Right ventricle myocardium inferior (tissue), 1 donor: ENCODE measurements around the gene NUP50. TPM values are rescaled to one million over a fixed set of nuclear protein-coding genes. Genes with fewer than 3 reads are reported as not detected.

Experiments
- microRNA-seq: library from miRNA; unstranded; fragments of <30 nt; microRNA quantifications from one replicate; pipeline ENCODE4 v1.2.0, GENCODE V29; 2020
- total RNA-seq: library from RNA; stranded (reverse); fragmentation: NEBNext Ultra II Directional; extraction: Animal tissue kit (Norgen Biotek cat#: 25700); gene quantifications from one replicate; pipeline ENCODE4 v1.2.1, GENCODE V29; 2021
- donor health status: DM: no; HTN: yes; CAD: no; lungs with severe emphysema.

NUP50 gene
- total RNA-seq, 1 donor from 2014 or later = 15.2 TPM

Small RNAs within 50 kb of the gene (microRNA-seq; reads per million reads assigned to microRNA genes)
- 2.2 reads per million for gene MIR1249

Other genes starting within 250 kb of the NUP50 start
- not detected for gene PHF21B, start 153.9 kb upstream of the NUP50 start, total RNA-seq
- 22.3 TPM for gene KIAA0930, start 77.0 kb downstream of the NUP50 start, total RNA-seq
- 0.54 TPM for gene UPK3A, start 121.0 kb downstream of the NUP50 start, total RNA-seq
- 18.7 TPM for gene FAM118A, start 146.0 kb downstream of the NUP50 start, total RNA-seq
- not detected for gene SMC1B, start 249.7 kb downstream of the NUP50 start, total RNA-seq
- 0.51 TPM for gene RIBC2, start 249.8 kb downstream of the NUP50 start, total RNA-seq